HEK293 (cell line): Measurements from ENCODE around the gene MTMR6.

Experiments used
- GLIS2 ChIP-seq: fragments of 450-650 bp; formaldehyde crosslinking; IDR thresholded peaks from 2 replicates; pipeline ENCODE4 v1.5.1; 2016; ENCODE audit warnings: missing biosample characterization, missing genetic modification characterization
- TCF7L2 ChIP-seq: IDR thresholded peaks from 2 replicates; pipeline ENCODE4 v1.6.1; 2011; ENCODE audit warnings: low read depth, mild to moderate bottlenecking, inconsistent platforms, low read length, moderate library complexity, borderline replicate concordance
- YY1 ChIP-seq: fragments of 450-650 bp; formaldehyde crosslinking; IDR thresholded peaks from 2 replicates; pipeline ENCODE4 v1.5.1; 2018; ENCODE audit warnings: missing biosample characterization, missing genetic modification characterization
- ZNF184 ChIP-seq: fragments of 450-650 bp; IDR thresholded peaks from 2 replicates; pipeline ENCODE4 v1.5.1; 2018; ENCODE audit warnings: missing biosample characterization, mild to moderate bottlenecking, missing genetic modification characterization
- ZNF274 ChIP-seq, 2 experiments: fragments of 200-500 bp in 1 of 2; fragments of 450-650 bp in 1 of 2; sonication (Bioruptor generic) in 1 of 2; formaldehyde crosslinking in 1 of 2; IDR thresholded peaks; 2 replicates each; pipeline versions ENCODE4 v1.5.1 to v1.6.1; 2014 to 2016; ENCODE audit warnings: borderline replicate concordance in 1 of 2, inconsistent platforms in 1 of 2, low read length in 1 of 2, missing biosample characterization in 1 of 2, missing genetic modification characterization in 1 of 2
- ZNF830 ChIP-seq: fragments of 450-650 bp; IDR thresholded peaks from 2 replicates; pipeline ENCODE4 v1.5.0; 2018; ENCODE audit warnings: missing biosample characterization, missing genetic modification characterization, low read depth, mild to moderate bottlenecking, moderate library complexity
- TF ChIP-seq, protein P1 (sequence below): fragments of 450-650 bp; formaldehyde crosslinking; IDR thresholded peaks from 2 replicates; pipeline ENCODE4 v1.5.1; 2016; ENCODE audit warnings: missing biosample characterization, missing genetic modification characterization
- TF ChIP-seq, protein P2 (sequence below): fragments of 450-650 bp; formaldehyde crosslinking; IDR thresholded peaks from 2 replicates; pipeline ENCODE4 v1.5.1; 2016; ENCODE audit warnings: missing biosample characterization, missing genetic modification characterization, low read depth
- TF ChIP-seq, protein P3 (sequence below): fragments of 450-650 bp; formaldehyde crosslinking; IDR thresholded peaks from 2 replicates; pipeline ENCODE4 v1.5.1; 2016; ENCODE audit warnings: missing biosample characterization, missing genetic modification characterization
- TF ChIP-seq, protein P4 (sequence below): fragments of 450-650 bp; formaldehyde crosslinking; IDR thresholded peaks from 2 replicates; pipeline ENCODE4 v1.5.0; 2017; ENCODE audit warnings: missing biosample characterization, missing genetic modification characterization, borderline replicate concordance

DNA sequence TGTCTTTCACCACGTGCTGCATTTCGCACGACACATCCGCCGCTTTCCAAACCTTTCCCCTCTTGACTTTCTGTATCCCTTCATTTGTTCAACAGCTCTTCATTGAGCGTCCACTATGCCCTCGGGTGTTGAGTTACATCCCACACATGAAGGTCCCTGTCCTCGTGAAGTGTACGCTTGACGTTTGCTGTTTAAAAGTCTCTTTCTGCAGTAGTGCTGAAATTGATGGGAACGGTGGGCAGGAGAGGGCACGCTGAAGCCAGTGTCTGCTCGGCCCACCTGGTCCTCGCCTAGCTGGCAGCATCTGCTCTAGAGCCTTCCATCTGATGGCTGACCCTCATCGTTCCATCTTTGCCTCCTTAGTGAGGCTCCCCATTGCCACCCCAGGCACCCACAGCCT lies 59.6 kb downstream of the MTMR6 start:
- TF ChIP-seq ZNF830 (tag by site-specific recombination) (no peak), GLIS2 (tag by site-specific recombination) (no peak), ZNF274 (IDR thresholded peaks at IDR 0.05; ENCODE audit: low read length) (no peak), ZNF274 (tag by site-specific recombination; IDR thresholded peaks at IDR 0.05; ENCODE audit: borderline replicate concordance) (no peak), ZNF184 (tag by site-specific recombination) (no peak), TCF7L2 (no peak), YY1 (tag by site-specific recombination) (no peak)
- TF ChIP-seq, protein P1, sequence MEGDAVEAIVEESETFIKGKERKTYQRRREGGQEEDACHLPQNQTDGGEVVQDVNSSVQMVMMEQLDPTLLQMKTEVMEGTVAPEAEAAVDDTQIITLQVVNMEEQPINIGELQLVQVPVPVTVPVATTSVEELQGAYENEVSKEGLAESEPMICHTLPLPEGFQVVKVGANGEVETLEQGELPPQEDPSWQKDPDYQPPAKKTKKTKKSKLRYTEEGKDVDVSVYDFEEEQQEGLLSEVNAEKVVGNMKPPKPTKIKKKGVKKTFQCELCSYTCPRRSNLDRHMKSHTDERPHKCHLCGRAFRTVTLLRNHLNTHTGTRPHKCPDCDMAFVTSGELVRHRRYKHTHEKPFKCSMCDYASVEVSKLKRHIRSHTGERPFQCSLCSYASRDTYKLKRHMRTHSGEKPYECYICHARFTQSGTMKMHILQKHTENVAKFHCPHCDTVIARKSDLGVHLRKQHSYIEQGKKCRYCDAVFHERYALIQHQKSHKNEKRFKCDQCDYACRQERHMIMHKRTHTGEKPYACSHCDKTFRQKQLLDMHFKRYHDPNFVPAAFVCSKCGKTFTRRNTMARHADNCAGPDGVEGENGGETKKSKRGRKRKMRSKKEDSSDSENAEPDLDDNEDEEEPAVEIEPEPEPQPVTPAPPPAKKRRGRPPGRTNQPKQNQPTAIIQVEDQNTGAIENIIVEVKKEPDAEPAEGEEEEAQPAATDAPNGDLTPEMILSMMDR (tag by site-specific recombination): no peak
- TF ChIP-seq, protein P2, sequence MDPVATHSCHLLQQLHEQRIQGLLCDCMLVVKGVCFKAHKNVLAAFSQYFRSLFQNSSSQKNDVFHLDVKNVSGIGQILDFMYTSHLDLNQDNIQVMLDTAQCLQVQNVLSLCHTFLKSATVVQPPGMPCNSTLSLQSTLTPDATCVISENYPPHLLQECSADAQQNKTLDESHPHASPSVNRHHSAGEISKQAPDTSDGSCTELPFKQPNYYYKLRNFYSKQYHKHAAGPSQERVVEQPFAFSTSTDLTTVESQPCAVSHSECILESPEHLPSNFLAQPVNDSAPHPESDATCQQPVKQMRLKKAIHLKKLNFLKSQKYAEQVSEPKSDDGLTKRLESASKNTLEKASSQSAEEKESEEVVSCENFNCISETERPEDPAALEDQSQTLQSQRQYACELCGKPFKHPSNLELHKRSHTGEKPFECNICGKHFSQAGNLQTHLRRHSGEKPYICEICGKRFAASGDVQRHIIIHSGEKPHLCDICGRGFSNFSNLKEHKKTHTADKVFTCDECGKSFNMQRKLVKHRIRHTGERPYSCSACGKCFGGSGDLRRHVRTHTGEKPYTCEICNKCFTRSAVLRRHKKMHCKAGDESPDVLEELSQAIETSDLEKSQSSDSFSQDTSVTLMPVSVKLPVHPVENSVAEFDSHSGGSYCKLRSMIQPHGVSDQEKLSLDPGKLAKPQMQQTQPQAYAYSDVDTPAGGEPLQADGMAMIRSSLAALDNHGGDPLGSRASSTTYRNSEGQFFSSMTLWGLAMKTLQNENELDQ (tag by site-specific recombination): no peak
- TF ChIP-seq, protein P3, sequence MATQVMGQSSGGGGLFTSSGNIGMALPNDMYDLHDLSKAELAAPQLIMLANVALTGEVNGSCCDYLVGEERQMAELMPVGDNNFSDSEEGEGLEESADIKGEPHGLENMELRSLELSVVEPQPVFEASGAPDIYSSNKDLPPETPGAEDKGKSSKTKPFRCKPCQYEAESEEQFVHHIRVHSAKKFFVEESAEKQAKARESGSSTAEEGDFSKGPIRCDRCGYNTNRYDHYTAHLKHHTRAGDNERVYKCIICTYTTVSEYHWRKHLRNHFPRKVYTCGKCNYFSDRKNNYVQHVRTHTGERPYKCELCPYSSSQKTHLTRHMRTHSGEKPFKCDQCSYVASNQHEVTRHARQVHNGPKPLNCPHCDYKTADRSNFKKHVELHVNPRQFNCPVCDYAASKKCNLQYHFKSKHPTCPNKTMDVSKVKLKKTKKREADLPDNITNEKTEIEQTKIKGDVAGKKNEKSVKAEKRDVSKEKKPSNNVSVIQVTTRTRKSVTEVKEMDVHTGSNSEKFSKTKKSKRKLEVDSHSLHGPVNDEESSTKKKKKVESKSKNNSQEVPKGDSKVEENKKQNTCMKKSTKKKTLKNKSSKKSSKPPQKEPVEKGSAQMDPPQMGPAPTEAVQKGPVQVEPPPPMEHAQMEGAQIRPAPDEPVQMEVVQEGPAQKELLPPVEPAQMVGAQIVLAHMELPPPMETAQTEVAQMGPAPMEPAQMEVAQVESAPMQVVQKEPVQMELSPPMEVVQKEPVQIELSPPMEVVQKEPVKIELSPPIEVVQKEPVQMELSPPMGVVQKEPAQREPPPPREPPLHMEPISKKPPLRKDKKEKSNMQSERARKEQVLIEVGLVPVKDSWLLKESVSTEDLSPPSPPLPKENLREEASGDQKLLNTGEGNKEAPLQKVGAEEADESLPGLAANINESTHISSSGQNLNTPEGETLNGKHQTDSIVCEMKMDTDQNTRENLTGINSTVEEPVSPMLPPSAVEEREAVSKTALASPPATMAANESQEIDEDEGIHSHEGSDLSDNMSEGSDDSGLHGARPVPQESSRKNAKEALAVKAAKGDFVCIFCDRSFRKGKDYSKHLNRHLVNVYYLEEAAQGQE (tag by site-specific recombination): no peak
- TF ChIP-seq, protein P4, sequence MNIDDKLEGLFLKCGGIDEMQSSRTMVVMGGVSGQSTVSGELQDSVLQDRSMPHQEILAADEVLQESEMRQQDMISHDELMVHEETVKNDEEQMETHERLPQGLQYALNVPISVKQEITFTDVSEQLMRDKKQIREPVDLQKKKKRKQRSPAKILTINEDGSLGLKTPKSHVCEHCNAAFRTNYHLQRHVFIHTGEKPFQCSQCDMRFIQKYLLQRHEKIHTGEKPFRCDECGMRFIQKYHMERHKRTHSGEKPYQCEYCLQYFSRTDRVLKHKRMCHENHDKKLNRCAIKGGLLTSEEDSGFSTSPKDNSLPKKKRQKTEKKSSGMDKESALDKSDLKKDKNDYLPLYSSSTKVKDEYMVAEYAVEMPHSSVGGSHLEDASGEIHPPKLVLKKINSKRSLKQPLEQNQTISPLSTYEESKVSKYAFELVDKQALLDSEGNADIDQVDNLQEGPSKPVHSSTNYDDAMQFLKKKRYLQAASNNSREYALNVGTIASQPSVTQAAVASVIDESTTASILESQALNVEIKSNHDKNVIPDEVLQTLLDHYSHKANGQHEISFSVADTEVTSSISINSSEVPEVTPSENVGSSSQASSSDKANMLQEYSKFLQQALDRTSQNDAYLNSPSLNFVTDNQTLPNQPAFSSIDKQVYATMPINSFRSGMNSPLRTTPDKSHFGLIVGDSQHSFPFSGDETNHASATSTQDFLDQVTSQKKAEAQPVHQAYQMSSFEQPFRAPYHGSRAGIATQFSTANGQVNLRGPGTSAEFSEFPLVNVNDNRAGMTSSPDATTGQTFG (tag by site-specific recombination): no peak
